ENCODE results near the gene PPM1L.

Gene PPM1L

GRCh38 chr3:161020256-161020655, 264.2 kb downstream of the PPM1L start:
- no peaks in the 10 kb centered on the region for H3K27me3 ChIP-seq (ENCODE audit: insufficient read depth, poor library complexity, severe bottlenecking)
- H3K27ac ChIP-seq (replicated peaks): no peak overlapping the region
- no peak for TF ChIP-seq GABPA (IDR thresholded peaks at IDR 0.05; ENCODE audit: low read depth)
- no peak for TF ChIP-seq REST (IDR thresholded peaks at IDR 0.05; ENCODE audit: insufficient replicate concordance, low read depth)
- TF ChIP-seq SPI1 (IDR thresholded peaks at IDR 0.05; ENCODE audit: borderline replicate concordance, low read depth): no peak
- no peak for TF ChIP-seq CTCF (IDR thresholded peaks at IDR 0.05; ENCODE audit: insufficient read depth, low read length)
- TF ChIP-seq POLR2AphosphoS5 (IDR thresholded peaks at IDR 0.05; ENCODE audit: low read depth): no peak
- DNase-seq (ENCODE audit: low read depth in 1 of 2, low spot score in 1 of 2): no peak
- no peak overlapping the region for H3K4me3 ChIP-seq (replicated peaks; ENCODE audit: insufficient read depth, low read length)

- Histone ChIP-seq H3K27me3 (ENCODE audit: insufficient read depth, poor library complexity, severe bottlenecking) (no peaks in the 10 kb centered on the region), H3K4me3 (replicated peaks; ENCODE audit: insufficient read depth, low read length) (no peak overlapping the region), H3K27ac (replicated peaks) (no peak overlapping the region)
- no peak for TF ChIP-seq REST (IDR thresholded peaks at IDR 0.05; ENCODE audit: insufficient replicate concordance, low read depth)
- no peak for TF ChIP-seq CTCF (IDR thresholded peaks at IDR 0.05; ENCODE audit: insufficient read depth, low read length)
- no peak for TF ChIP-seq GABPA (IDR thresholded peaks at IDR 0.05; ENCODE audit: low read depth)
- peak; percentile 7; the same call in 1 of the 2 replicates for TF ChIP-seq SPI1 (IDR thresholded peaks at IDR 0.05; ENCODE audit: borderline replicate concordance, low read depth)
- DNase-seq (ENCODE audit: low read depth in 1 of 2, low spot score in 1 of 2): no peak
Observed at GRCh38 chr3:161025911-161026310, 269.9 kb downstream of the PPM1L start.

- H3K27ac ChIP-seq (replicated peaks): no peak overlapping the region
- H3K27me3 ChIP-seq (ENCODE audit: insufficient read depth, poor library complexity, severe bottlenecking): no peaks in the 10 kb centered on the region
- no peak for DNase-seq (ENCODE audit: low read depth in 1 of 2, low spot score in 1 of 2)
- H3K4me3 ChIP-seq (replicated peaks; ENCODE audit: insufficient read depth, low read length): no peak overlapping the region
- TF ChIP-seq GABPA (IDR thresholded peaks at IDR 0.05; ENCODE audit: low read depth) (no peak), CTCF (IDR thresholded peaks at IDR 0.05; ENCODE audit: insufficient read depth, low read length) (no peak), SPI1 (IDR thresholded peaks at IDR 0.05; ENCODE audit: borderline replicate concordance, low read depth) (no peak), REST (IDR thresholded peaks at IDR 0.05; ENCODE audit: insufficient replicate concordance, low read depth) (no peak), POLR2AphosphoS5 (IDR thresholded peaks at IDR 0.05; ENCODE audit: low read depth) (no peak)
Observed at GRCh38 chr3:161026612-161027510, 270.8 kb downstream of the PPM1L start.
